Mammary epithelial cell (primary cell): ENCODE results near the gene INCENP.

Experiments
- CTCF ChIP-seq, 2 donors: IDR thresholded peaks in 1 of 2; conservative IDR thresholded peaks in 1 of 2; 2 replicates each; pipeline ENCODE4 v1.5.1; 2011 to 2012; ENCODE audit warnings: inconsistent platforms in 2 of 2, low read length in 2 of 2, mild to moderate bottlenecking in 2 of 2, control low read depth in 1 of 2, low read depth in 1 of 2; ENCODE audit not compliant: insufficient read depth in 1 of 2; ENCODE audit errors: extremely low read depth in 1 of 2
- EZH2 ChIP-seq: IDR thresholded peaks from 2 replicates; pipeline ENCODE4 v1.6.1; 2012; ENCODE audit warnings: low read length, inconsistent platforms, borderline replicate concordance

GRCh38 chr11:62127426-62127825 is 3.6 kb downstream of the INCENP start:
- TF ChIP-seq CTCF (conservative IDR thresholded peaks at IDR 0.05 in 1 of 2, IDR thresholded peaks at IDR 0.05 in 1 of 2; ENCODE audit: extremely low read depth in 1 of 2, insufficient read depth in 1 of 2, low read depth in 1 of 2, low read length in 2 of 2) (no peak), EZH2 (no peak)
